Right lung (tissue), 5 donors: Measurements from ENCODE around the gene SMIM10L1. TPM values are rescaled to one million over a fixed set of nuclear protein-coding genes. Genes with fewer than 3 reads are reported as not detected.

Experiments used
- DNase-seq, 2 donors: peaks; one replicate each; pipeline ENCODE4 v3.0.0-alpha.2; 2013
- polyA plus RNA-seq, 5 donors: library from polyadenylated mRNA; unstranded; fragments of 120-200 nt; gene quantifications; one replicate each; pipeline versions ENCODE4 v1.2.1 to v1.2.3, GENCODE V29; 2013; ENCODE audit warnings: inconsistent platforms in 1 of 5, low replicate concordance in 1 of 5; ENCODE audit not compliant: insufficient read length in 5 of 5, insufficient read depth in 1 of 5

Gene SMIM10L1
- polyA plus RNA-seq, 5 donors: 11.9 to 15.3 (median 14.2) TPM

- no peak for DNase-seq
Measured at GRCh38 chr12:11178250-11178649, 7.3 kb downstream of the SMIM10L1 start.

- no peak for DNase-seq
Measured at GRCh38 chr12:11182529-11182928, 11.5 kb downstream of the SMIM10L1 start.

GRCh38 chr12:11183011-11183410, 12.0 kb downstream of the SMIM10L1 start:
- DNase-seq: no peak

GRCh38 chr12:11186837-11187236, 15.8 kb downstream of the SMIM10L1 start, which contains the start of gene TAS2R42:
Gene TAS2R42, minus strand, starts transcription at chr12:11186937. Its CDS starts 0 bp downstream, at chr12:11186937.
- DNase-seq: no peak

- DNase-seq: no peak
Measured at GRCh38 chr12:11202811-11203210, 31.8 kb downstream of the SMIM10L1 start.

GRCh38 chr12:11204173-11204572, 33.2 kb downstream of the SMIM10L1 start:
- no peak for DNase-seq

- no peak for DNase-seq
Measured at GRCh38 chr12:11209113-11209512, 38.1 kb downstream of the SMIM10L1 start.

Other genes starting within 250 kb of the SMIM10L1 start
- gene PRH2, start 242.0 kb upstream of the SMIM10L1 start, polyA plus RNA-seq: under 1 TPM; 0.49 to 0.75 (median 0.71) TPM
- 1 to 10 TPM; 3.6 to 6.0 (median 5.6) TPM for gene TAS2R14, start 231.9 kb upstream of the SMIM10L1 start, polyA plus RNA-seq
- gene TAS2R50, start 184.3 kb upstream of the SMIM10L1 start, polyA plus RNA-seq: under 1 TPM in 3 of 5 donors, not detected in 2; 0.11 to 0.37 (median 0.26) TPM
- gene TAS2R20, start 172.9 kb upstream of the SMIM10L1 start, polyA plus RNA-seq: 1 to 10 TPM; 2.1 to 5.1 (median 3.4) TPM
- 1 to 10 TPM; 1.5 to 3.4 (median 2.5) TPM for gene TAS2R19, start 148.6 kb upstream of the SMIM10L1 start, polyA plus RNA-seq
- gene TAS2R31, start 139.8 kb upstream of the SMIM10L1 start, polyA plus RNA-seq: 1 to 10 TPM; 1.0 to 2.9 (median 2.1) TPM
- under 1 TPM in 4 of 5 donors, not detected in 1; 0.13 to 0.43 (median 0.32) TPM for gene TAS2R46, start 108.9 kb upstream of the SMIM10L1 start, polyA plus RNA-seq
- 1 to 10 TPM in 1 of 5 donors, under 1 TPM in 4; 0.27 to 1.0 (median 0.74) TPM for gene TAS2R43, start 78.9 kb upstream of the SMIM10L1 start, polyA plus RNA-seq
- under 1 TPM; 0.22 to 0.51 (median 0.23) TPM for gene TAS2R30, start 36.5 kb upstream of the SMIM10L1 start, polyA plus RNA-seq
- not detected for gene TAS2R42, start 15.7 kb downstream of the SMIM10L1 start, polyA plus RNA-seq
- gene PRB3, start 98.5 kb downstream of the SMIM10L1 start, polyA plus RNA-seq: under 1 TPM in 2 of 5 donors, not detected in 3; 0.16 to 0.17 TPM
- gene PRB4, start 139.2 kb downstream of the SMIM10L1 start, polyA plus RNA-seq: not detected
- gene PRB2, start 224.4 kb downstream of the SMIM10L1 start, polyA plus RNA-seq: under 1 TPM in 1 of 5 donors, not detected in 4; 0.29 TPM